Neural progenitor cell (in vitro differentiated cells): ENCODE data around the gene MPRIP.

Source experiments
- EZH2phosphoT487 ChIP-seq: fragments of 200-600 bp; sonication (generic); IDR thresholded peaks from 2 replicates; pipeline ENCODE4 v1.6.1; 2017; ENCODE audit warnings: antibody characterized with exemption
- TF ChIP-seq, protein P1 (sequence below): fragments of 200-600 bp; sonication (generic); IDR thresholded peaks from 2 replicates; pipeline ENCODE4 v1.5.1; 2017; ENCODE audit warnings: antibody characterized with exemption, mild to moderate bottlenecking

DNA sequence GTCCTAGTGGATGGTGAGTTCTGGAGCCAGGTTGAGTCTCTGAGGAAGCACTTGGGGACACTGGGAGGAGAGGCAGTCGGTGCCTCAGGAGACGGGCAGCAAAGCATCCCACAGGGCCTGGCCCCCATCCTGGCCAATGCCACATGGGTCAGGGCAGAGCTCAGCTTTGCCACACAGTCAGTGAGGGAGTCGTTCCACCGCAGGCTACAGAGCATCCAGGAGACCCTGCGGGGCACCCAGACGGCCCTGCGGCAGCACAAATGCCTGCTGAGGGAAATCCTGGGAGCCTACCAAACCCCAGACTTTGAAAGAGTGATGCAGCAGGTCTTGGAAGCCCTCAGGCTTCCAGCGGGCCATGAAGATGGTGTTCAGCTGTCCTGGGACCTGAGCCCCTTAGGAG is 124.2 kb downstream of the MPRIP start:
- TF ChIP-seq EZH2phosphoT487 = no peak
- TF ChIP-seq, protein P1, sequence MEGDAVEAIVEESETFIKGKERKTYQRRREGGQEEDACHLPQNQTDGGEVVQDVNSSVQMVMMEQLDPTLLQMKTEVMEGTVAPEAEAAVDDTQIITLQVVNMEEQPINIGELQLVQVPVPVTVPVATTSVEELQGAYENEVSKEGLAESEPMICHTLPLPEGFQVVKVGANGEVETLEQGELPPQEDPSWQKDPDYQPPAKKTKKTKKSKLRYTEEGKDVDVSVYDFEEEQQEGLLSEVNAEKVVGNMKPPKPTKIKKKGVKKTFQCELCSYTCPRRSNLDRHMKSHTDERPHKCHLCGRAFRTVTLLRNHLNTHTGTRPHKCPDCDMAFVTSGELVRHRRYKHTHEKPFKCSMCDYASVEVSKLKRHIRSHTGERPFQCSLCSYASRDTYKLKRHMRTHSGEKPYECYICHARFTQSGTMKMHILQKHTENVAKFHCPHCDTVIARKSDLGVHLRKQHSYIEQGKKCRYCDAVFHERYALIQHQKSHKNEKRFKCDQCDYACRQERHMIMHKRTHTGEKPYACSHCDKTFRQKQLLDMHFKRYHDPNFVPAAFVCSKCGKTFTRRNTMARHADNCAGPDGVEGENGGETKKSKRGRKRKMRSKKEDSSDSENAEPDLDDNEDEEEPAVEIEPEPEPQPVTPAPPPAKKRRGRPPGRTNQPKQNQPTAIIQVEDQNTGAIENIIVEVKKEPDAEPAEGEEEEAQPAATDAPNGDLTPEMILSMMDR = no peak
